ENCODE results near the gene RABGAP1L.
"Not testable (repeated sequence)": the region's sequence is repeated elsewhere in the genome, so short reads cannot be mapped to it uniquely, and the experiment has no call there.

Gene RABGAP1L

GRCh38 chr1:174242856-174243255, 83.5 kb downstream of the RABGAP1L start:
- no peak for DNase-seq (ENCODE audit: low spot score)

- no peak for DNase-seq (ENCODE audit: low spot score)
Measured at GRCh38 chr1:174243451-174244000, 84.2 kb downstream of the RABGAP1L start.

GRCh38 chr1:174244017-174244416, 84.7 kb downstream of the RABGAP1L start:
- no peak for DNase-seq (ENCODE audit: low spot score)

GRCh38 chr1:174247472-174247871, 88.2 kb downstream of the RABGAP1L start:
- DNase-seq (ENCODE audit: low spot score): no peak

- no peak for DNase-seq (ENCODE audit: low spot score)
Measured at GRCh38 chr1:174248041-174248440, 88.7 kb downstream of the RABGAP1L start.

- not testable (repeated sequence) for DNase-seq (ENCODE audit: low spot score)
Measured at GRCh38 chr1:174256386-174256785, 97.1 kb downstream of the RABGAP1L start.

- peak; percentile 51 for DNase-seq (ENCODE audit: low spot score)
Measured at GRCh38 chr1:174258148-174258550, 98.8 kb downstream of the RABGAP1L start.

- DNase-seq (ENCODE audit: low spot score): peak; percentile 63
Measured at GRCh38 chr1:174262349-174263241, 103.3 kb downstream of the RABGAP1L start.

GRCh38 chr1:174265282-174265681, 106.0 kb downstream of the RABGAP1L start:
- DNase-seq (ENCODE audit: low spot score): no peak

- no peak for DNase-seq (ENCODE audit: low spot score)
Measured at GRCh38 chr1:174266476-174266875, 107.2 kb downstream of the RABGAP1L start.

GRCh38 chr1:174266991-174267612, 107.8 kb downstream of the RABGAP1L start:
- no peak for DNase-seq (ENCODE audit: low spot score)

GRCh38 chr1:174269989-174270651, 110.8 kb downstream of the RABGAP1L start:
- no peak for DNase-seq (ENCODE audit: low spot score)

- no peak for DNase-seq (ENCODE audit: low spot score)
Measured at GRCh38 chr1:174273190-174273589, 113.9 kb downstream of the RABGAP1L start.

GRCh38 chr1:174273776-174274175, 114.5 kb downstream of the RABGAP1L start:
- DNase-seq (ENCODE audit: low spot score): no peak

GRCh38 chr1:174274452-174274851, 115.1 kb downstream of the RABGAP1L start:
- no peak for DNase-seq (ENCODE audit: low spot score)

GRCh38 chr1:174274884-174275283, 115.6 kb downstream of the RABGAP1L start:
- DNase-seq (ENCODE audit: low spot score): no peak

GRCh38 chr1:174276087-174276486, 116.8 kb downstream of the RABGAP1L start:
- DNase-seq (ENCODE audit: low spot score): no peak

GRCh38 chr1:174284052-174284451, 124.7 kb downstream of the RABGAP1L start:
- DNase-seq (ENCODE audit: low spot score): no peak

GRCh38 chr1:174286042-174286441, 126.7 kb downstream of the RABGAP1L start:
- DNase-seq (ENCODE audit: low spot score): no peak

GRCh38 chr1:174289644-174290310, 130.5 kb downstream of the RABGAP1L start:
- DNase-seq (ENCODE audit: low spot score): no peak

- DNase-seq (ENCODE audit: low spot score): no peak
Measured at GRCh38 chr1:174291059-174291458, 131.7 kb downstream of the RABGAP1L start.

- DNase-seq (ENCODE audit: low spot score): no peak
Measured at GRCh38 chr1:174296309-174296708, 137.0 kb downstream of the RABGAP1L start.

Measured in SW480 (cell line).